ENCODE results near the gene GPBAR1. TPM values are rescaled to one million over a fixed set of nuclear protein-coding genes. Genes with fewer than 3 reads are reported as not detected.

GPBAR1 gene
- total and polyA plus RNA-seq, 7 experiments from 2014 or later = 0.15 to 12.9 (median 1.8) TPM

GRCh38 chr2:218218268-218219185, 42.3 kb upstream of the GPBAR1 start:
- H3K4me1 Mint-ChIP-seq = peaks cover 38 to 65% (median 59%) of the 10 kb centered on the region in 7 donors
- H3K36me3 Mint-ChIP-seq = peaks cover 4 to 42% (median 16%) of the 10 kb centered on the region in 5 donors
- H3K27me3 Mint-ChIP-seq = peaks cover 0 to 3% (median 0%) of the 10 kb centered on the region in 5 donors
- POLR2A ChIA-PET = interaction anchor here (0.7 to 7.6 kb wide), 5 partner anchors 9 to 178 kb away, joined by 3 to 70 read pairs (median 3); no protein-coding TSS in a partner anchor
- no peaks in the 10 kb centered on the region for H3K9me3 ChIP-seq (ENCODE audit: control insufficient read depth in 2 of 3, low read length in 3 of 3)
- peaks cover 0 to 16% (median 0%) of the 10 kb centered on the region in 3 experiments for H3K36me3 ChIP-seq (ENCODE audit: control insufficient read depth in 2 of 3, insufficient read depth in 3 of 3, low read length in 3 of 3)
- peak; percentile 13 for ATAC-seq
- no peaks in the 10 kb centered on the region for H3K27me3 ChIP-seq (ENCODE audit: control insufficient read depth in 2 of 2, insufficient read depth in 2 of 2, low read length in 2 of 2)
- CTCF ChIA-PET = interaction anchor here (0.7 to 2.4 kb wide), 4 partner anchors 11 to 248 kb away, joined by 3 to 6 read pairs (median 4); no protein-coding TSS in a partner anchor
- H3K4me3 Mint-ChIP-seq = peak overlapping the region; percentile 90 to 97 (median 94)
- peaks cover 0 to 5% (median 0%) of the 10 kb centered on the region in 11 donors for H3K9me3 Mint-ChIP-seq
- peak overlapping the region; percentile 94 to 98 (median 97) for H3K27ac Mint-ChIP-seq
- peak overlapping the region; percentile 90 for H3K4me3 ChIP-seq (ENCODE audit: low read length)
- H3K27ac ChIP-seq (ENCODE audit: low read depth, low read length) = peak overlapping the region; percentile 99
- peak in 6 of 9 donors; percentile 25 to 47 (median 39) for DNase-seq
- H3K4me1 ChIP-seq (ENCODE audit: control insufficient read depth in 2 of 2, insufficient read depth in 2 of 2, low read length in 2 of 2) = peaks cover 40 to 50% of the 10 kb centered on the region in 2 donors
- intact Hi-C loops (cut with micrococcal nuclease) = loop anchor here (1.0 to 5.0 kb wide), 10 partner anchors 11 to 1169 kb away; partner anchors contain the start of genes DNPEP (in 2 of the 2), BCS1L (in 1 of the 2), CNPPD1 (in 1 of the 2) and GLB1L (in 1 of the 2)

- H3K4me1 ChIP-seq (ENCODE audit: control insufficient read depth in 2 of 2, insufficient read depth in 2 of 2, low read length in 2 of 2) = peaks cover 54 to 64% of the 10 kb centered on the region in 2 donors
- peaks cover 48 to 76% (median 70%) of the 10 kb centered on the region in 7 donors for H3K4me1 Mint-ChIP-seq
- POLR2A ChIA-PET = interaction anchor here (0.7 to 7.6 kb wide), 8 partner anchors 10 to 177 kb away, joined by 3 to 70 read pairs (median 4); partner anchors contain the start of genes AAMP and PNKD
- peaks cover 0 to 5% (median 0%) of the 10 kb centered on the region in 11 donors for H3K9me3 Mint-ChIP-seq
- peak overlapping the region; percentile 99 for H3K27ac ChIP-seq (ENCODE audit: low read depth, low read length)
- no peaks in the 10 kb centered on the region for H3K27me3 ChIP-seq (ENCODE audit: control insufficient read depth in 2 of 2, insufficient read depth in 2 of 2, low read length in 2 of 2)
- peaks cover 0 to 26% (median 0%) of the 10 kb centered on the region in 3 experiments for H3K36me3 ChIP-seq (ENCODE audit: control insufficient read depth in 2 of 3, insufficient read depth in 3 of 3, low read length in 3 of 3)
- peaks cover 4 to 51% (median 21%) of the 10 kb centered on the region in 5 donors for H3K36me3 Mint-ChIP-seq
- peaks cover 0 to 3% (median 0%) of the 10 kb centered on the region in 5 donors for H3K27me3 Mint-ChIP-seq
- ATAC-seq (no peak), DNase-seq (no peak)
- intact Hi-C loops (cut with micrococcal nuclease) = loop anchor here (5.0 to 10.0 kb wide), 6 partner anchors 437 to 1715 kb away; partner anchors contain the start of genes DNPEP (in 2 of the 2), BCS1L (in 1 of the 2), CNPPD1 (in 1 of the 2) and GLB1L (in 1 of the 2)
- peak overlapping the region; percentile 33 to 98 (median 94) for H3K27ac Mint-ChIP-seq
- H3K4me3 ChIP-seq (ENCODE audit: low read length) = peak overlapping the region; percentile 90
- H3K4me3 Mint-ChIP-seq = peak overlapping the region; percentile 90 to 97 (median 94)
- H3K9me3 ChIP-seq (ENCODE audit: control insufficient read depth in 2 of 3, low read length in 3 of 3) = no peaks in the 10 kb centered on the region
- CTCF ChIA-PET = interaction anchor here (1.3 to 2.4 kb wide), 4 partner anchors 9 to 52 kb away, joined by 3 to 6 read pairs (median 5); no protein-coding TSS in a partner anchor
Measured at GRCh38 chr2:218219934-218220333, 40.9 kb upstream of the GPBAR1 start.

- Histone ChIP-seq H3K4me1 (ENCODE audit: control insufficient read depth in 2 of 2, insufficient read depth in 2 of 2, low read length in 2 of 2) (peaks cover 65 to 74% of the 10 kb centered on the region in 2 donors), H3K27ac (ENCODE audit: low read depth, low read length) (peak overlapping the region; percentile 99), H3K4me3 (ENCODE audit: low read length) (peak overlapping the region; percentile 90), H3K9me3 (ENCODE audit: control insufficient read depth in 2 of 3, low read length in 3 of 3) (no peaks in the 10 kb centered on the region), H3K36me3 (ENCODE audit: control insufficient read depth in 2 of 3, insufficient read depth in 3 of 3, low read length in 3 of 3) (peaks cover 0 to 26% (median 0%) of the 10 kb centered on the region in 3 experiments), H3K27me3 (ENCODE audit: control insufficient read depth in 2 of 2, insufficient read depth in 2 of 2, low read length in 2 of 2) (no peaks in the 10 kb centered on the region)
- ChIA-PET CTCF (interaction anchor here (1.0 to 2.4 kb wide), 4 partner anchors 8 to 51 kb away, joined by 3 to 6 read pairs (median 4); no protein-coding TSS in a partner anchor), POLR2A (interaction anchor here (0.6 to 7.6 kb wide), 9 partner anchors 9 to 683 kb away, joined by 3 to 70 read pairs (median 4); partner anchors contain the start of genes AAMP and PNKD)
- intact Hi-C loops (cut with micrococcal nuclease) = loop anchor here in 1 of 2 donors (10.0 kb wide), 1 partner anchor 1716 kb away; no protein-coding TSS in a partner anchor
- DNase-seq (no peak), ATAC-seq (no peak)
- peaks cover 58 to 84% (median 78%) of the 10 kb centered on the region in 7 donors for H3K4me1 Mint-ChIP-seq
- peaks cover 0 to 3% (median 0%) of the 10 kb centered on the region in 5 donors for H3K27me3 Mint-ChIP-seq
- peaks cover 0 to 5% (median 0%) of the 10 kb centered on the region in 11 donors for H3K9me3 Mint-ChIP-seq
- H3K36me3 Mint-ChIP-seq = peaks cover 4 to 60% (median 26%) of the 10 kb centered on the region in 5 donors
- H3K4me3 Mint-ChIP-seq = peak overlapping the region; percentile 69 to 97 (median 93)
- H3K27ac Mint-ChIP-seq = peak overlapping the region; percentile 33 to 98 (median 94)
Measured at GRCh38 chr2:218221000-218221399, 39.8 kb upstream of the GPBAR1 start.

GRCh38 chr2:218223046-218223445, 37.8 kb upstream of the GPBAR1 start:
- Mint-ChIP-seq H3K4me1 (peaks cover 63 to 94% (median 85%) of the 10 kb centered on the region in 7 donors), H3K4me3 (peak overlapping the region in 9 of 10 donors; percentile 22 to 97 (median 90)), H3K9me3 (no peaks in the 10 kb centered on the region), H3K27me3 (no peaks in the 10 kb centered on the region), H3K36me3 (peaks cover 10 to 62% (median 28%) of the 10 kb centered on the region in 5 donors), H3K27ac (peak overlapping the region; percentile 54 to 98 (median 92))
- Histone ChIP-seq H3K36me3 (ENCODE audit: control insufficient read depth in 2 of 3, insufficient read depth in 3 of 3, low read length in 3 of 3) (peaks cover 0 to 30% (median 0%) of the 10 kb centered on the region in 3 experiments), H3K27me3 (ENCODE audit: control insufficient read depth in 2 of 2, insufficient read depth in 2 of 2, low read length in 2 of 2) (no peaks in the 10 kb centered on the region), H3K4me3 (ENCODE audit: low read length) (peak overlapping the region; percentile 7), H3K4me1 (ENCODE audit: control insufficient read depth in 2 of 2, insufficient read depth in 2 of 2, low read length in 2 of 2) (peaks cover 65 to 74% of the 10 kb centered on the region in 2 donors), H3K27ac (ENCODE audit: low read depth, low read length) (peak overlapping the region; percentile 59), H3K9me3 (ENCODE audit: control insufficient read depth in 2 of 3, low read length in 3 of 3) (no peaks in the 10 kb centered on the region)
- POLR2A ChIA-PET = interaction anchor here (0.6 to 7.6 kb wide), 3 partner anchors 7 to 39 kb away, joined by 3 to 70 read pairs (median 4); no protein-coding TSS in a partner anchor
- ATAC-seq = peak; percentile 63
- no peak for DNase-seq
- CTCF ChIA-PET = interaction anchor here (1.3 kb wide), 1 partner anchor 37 kb away, joined by 3 read pairs; no protein-coding TSS in a partner anchor
- intact Hi-C loops (cut with micrococcal nuclease) = loop anchor here in 1 of 2 donors (10.0 kb wide), 1 partner anchor 1718 kb away; no protein-coding TSS in a partner anchor

GRCh38 chr2:218224186-218224585, 36.6 kb upstream of the GPBAR1 start:
- H3K9me3 ChIP-seq (ENCODE audit: control insufficient read depth in 2 of 3, low read length in 3 of 3) = no peaks in the 10 kb centered on the region
- H3K4me1 ChIP-seq (ENCODE audit: control insufficient read depth in 2 of 2, insufficient read depth in 2 of 2, low read length in 2 of 2) = peaks cover 75 to 84% of the 10 kb centered on the region in 2 donors
- intact Hi-C loops (cut with micrococcal nuclease) = loop anchor here in 1 of 2 donors (10.0 kb wide), 1 partner anchor 1719 kb away; no protein-coding TSS in a partner anchor
- ChIA-PET POLR2A (interaction anchor here (0.6 to 1.5 kb wide), 3 partner anchors 12 to 47 kb away, joined by 3 to 4 read pairs (median 3); partner anchors contain the start of gene PNKD), CTCF (interaction anchor here (1.2 kb wide), 1 partner anchor 48 kb away, joined by 3 read pairs; no protein-coding TSS in a partner anchor)
- Mint-ChIP-seq H3K27me3 (no peaks in the 10 kb centered on the region), H3K36me3 (peaks cover 10 to 60% (median 30%) of the 10 kb centered on the region in 5 donors), H3K4me1 (peaks cover 68 to 98% (median 91%) of the 10 kb centered on the region in 7 donors), H3K4me3 (peak overlapping the region; percentile 6 to 94 (median 62)), H3K27ac (peak overlapping the region; percentile 80 to 98 (median 92)), H3K9me3 (no peaks in the 10 kb centered on the region)
- H3K36me3 ChIP-seq (ENCODE audit: control insufficient read depth in 2 of 3, insufficient read depth in 3 of 3, low read length in 3 of 3) = peaks cover 0 to 37% (median 7%) of the 10 kb centered on the region in 3 experiments
- peak overlapping the region; percentile 59 for H3K27ac ChIP-seq (ENCODE audit: low read depth, low read length)
- DNase-seq (no peak), ATAC-seq (no peak)
- H3K4me3 ChIP-seq (ENCODE audit: low read length) = no peak overlapping the region
- no peaks in the 10 kb centered on the region for H3K27me3 ChIP-seq (ENCODE audit: control insufficient read depth in 2 of 2, insufficient read depth in 2 of 2, low read length in 2 of 2)
